HepG2 (cell line): Measurements from ENCODE around the gene RBBP5. TPM values are rescaled to one million over a fixed set of nuclear protein-coding genes. Genes with fewer than 3 reads are reported as not detected.

Experiments
- ATAC-seq: fragments of 200-7000 bp; cut with Tn5 transposase; 3 replicates; pipeline ENCODE4 v1.9.1; 2020; ENCODE audit warnings: mild to moderate bottlenecking, moderate library complexity
- BruUV-seq: library from RNA; stranded (reverse); fragments of 400-500 nt; replicated peaks from 2 replicates; lab custom pipeline; 2021; lab: Mats Ljungman, UMichigan
- CTCF ChIA-PET: fragments of 300-600 bp; formaldehyde crosslinking; extraction: SDS; loops from one replicate; lab custom pipeline; 2021; ENCODE audit warnings: low total read pairs, inconsistent platforms, low intra/inter-chr PET ratio; lab: Yijun Ruan, JAX
- POLR2A ChIA-PET: fragments of 350-600 bp; sonication (Branson Sonifier 250); formaldehyde crosslinking; loops from one replicate; lab custom pipeline; 2020; ENCODE audit warnings: antibody characterized with exemption, inconsistent platforms; lab: Yijun Ruan, JAX
- DNase-seq: peaks from one replicate; pipeline ENCODE4 v3.0.0-alpha.2; 2015; ENCODE audit warnings: low spot score
- FAIRE-seq: peaks from 3 replicates; lab custom pipeline; 2011; peaks lifted over from hg19 to GRCh38; lab: Jason Lieb, UNC
- H2AFZ ChIP-seq: one replicate; pipeline ENCODE4 v1.6.1; 2011; ENCODE audit warnings: low read length, inconsistent platforms
- H3K27ac ChIP-seq: fragments of 300-600 bp; 3 replicates; pipeline ENCODE4 v1.8.0; 2011; ENCODE audit warnings: mixed run types, mild to moderate bottlenecking, mixed read lengths, low read length, inconsistent platforms; ENCODE audit not compliant: insufficient read depth; ENCODE audit errors: extremely low read length
- H3K27me3 ChIP-seq, 2 experiments: fragments of 200-600 bp in 1 of 2; 2 replicates in 1 of 2; 3 replicates in 1 of 2; pipeline versions ENCODE4 v1.6.0 to v1.8.0; 2011; ENCODE audit warnings: low read length in 2 of 2, mild to moderate bottlenecking in 2 of 2, moderate library complexity in 2 of 2, inconsistent platforms in 1 of 2; ENCODE audit not compliant: insufficient read depth in 2 of 2, control insufficient read depth in 1 of 2
- H3K36me3 ChIP-seq, 2 experiments: fragments of 200-600 bp in 1 of 2; replicated peaks in 1 of 2; 2 replicates in 1 of 2; 3 replicates in 1 of 2; pipeline versions ENCODE4 v1.5.1 to v1.8.0; 2011; ENCODE audit warnings: low read length in 2 of 2, inconsistent platforms in 1 of 2; ENCODE audit not compliant: insufficient read depth in 2 of 2, control insufficient read depth in 1 of 2
- H3K4me1 ChIP-seq: 2 replicates; pipeline ENCODE4 v1.5.1; 2012; ENCODE audit warnings: low read length, inconsistent platforms; ENCODE audit not compliant: insufficient read depth
- H3K4me2 ChIP-seq: 2 replicates; pipeline ENCODE4 v1.6.0; 2011; ENCODE audit warnings: low read depth, low read length, inconsistent platforms
- H3K4me3 ChIP-seq, 3 experiments: fragments of 200-600 bp in 1 of 3; sonication (generic), shearing (Covaris generic) in 1 of 3; replicated peaks in 1 of 3; 2 replicates each; pipeline ENCODE4 v1.5.1; 2011 to 2016; ENCODE audit warnings: low read length in 3 of 3, inconsistent platforms in 2 of 3, low read depth in 2 of 3, mild to moderate bottlenecking in 2 of 3, control low read depth in 1 of 3, mixed read lengths in 1 of 3; ENCODE audit not compliant: insufficient read depth in 1 of 3
- H3K79me2 ChIP-seq: one replicate; pipeline ENCODE4 v1.6.1; 2011; ENCODE audit warnings: low read length, inconsistent platforms; ENCODE audit not compliant: insufficient read depth
- H3K9ac ChIP-seq: 2 replicates; pipeline ENCODE4 v1.6.0; 2011; ENCODE audit warnings: mild to moderate bottlenecking, low read depth, low read length, inconsistent platforms; ENCODE audit not compliant: insufficient read depth
- H3K9me3 ChIP-seq: 2 replicates; pipeline ENCODE4 v1.5.1; 2012; ENCODE audit warnings: mild to moderate bottlenecking, low read length
- H4K20me1 ChIP-seq: 2 replicates; pipeline ENCODE4 v1.6.0; 2011; ENCODE audit warnings: inconsistent platforms, mild to moderate bottlenecking, low read length, moderate library complexity; ENCODE audit not compliant: insufficient read depth
- KDM4B ChIP-seq: sonication (generic); formaldehyde crosslinking; IDR thresholded peaks from 2 replicates; pipeline ENCODE4 v1.4.0; 2020; ENCODE audit warnings: missing genetic modification reagents
- NFIC ChIP-seq: IDR thresholded peaks from 2 replicates; pipeline ENCODE4 v1.6.1; 2012; ENCODE audit warnings: mild to moderate bottlenecking, low read length, inconsistent platforms
- REXO4 ChIP-seq: sonication (generic); formaldehyde crosslinking; IDR thresholded peaks from 2 replicates; pipeline ENCODE4 v1.8.0; 2022; ENCODE audit warnings: missing genetic modification reagents, mild to moderate bottlenecking, borderline replicate concordance
- STAT5B ChIP-seq: sonication (generic); formaldehyde crosslinking; IDR thresholded peaks from 2 replicates; pipeline ENCODE4 v1.4.0; 2020; ENCODE audit warnings: missing genetic modification reagents
- ZNF33B ChIP-seq: sonication (generic); formaldehyde crosslinking; IDR thresholded peaks from 2 replicates; pipeline ENCODE4 v1.5.1; 2020; ENCODE audit warnings: mild to moderate bottlenecking, missing genetic modification reagents
- ZNF615 ChIP-seq: sonication (generic); formaldehyde crosslinking; IDR thresholded peaks from 2 replicates; pipeline ENCODE4 v1.5.0; 2020; ENCODE audit warnings: mild to moderate bottlenecking, missing genetic modification reagents, borderline replicate concordance
- ZNF772 ChIP-seq: sonication (generic); formaldehyde crosslinking; IDR thresholded peaks from 2 replicates; pipeline ENCODE4 v1.5.0; 2020; ENCODE audit warnings: mild to moderate bottlenecking, missing genetic modification reagents
- WGBS: methylation state at CpG from one replicate; pipeline ENCODE4 v1.1.6; 2017; ENCODE audit warnings: low lambda C conversion rate; 5-methylcytosine and 5-hydroxymethylcytosine counted together
- in situ Hi-C: cut with HindIII; loops from 2 replicates; pipeline ENCODE4 v1.10.0; 2017; ENCODE audit warnings: low pct_unique_long_range_greater_than_20kb; ENCODE audit not compliant: extremely low pct_ligation_motif_present
- intact Hi-C: fragments of 100-400 bp; cut with micrococcal nuclease; formaldehyde crosslinking; loops from one replicate; pipeline ENCODE4 v1.10.0; 2022; ENCODE audit not compliant: unreplicated experiment
- polyA plus RNA-seq, 8 experiments: library from polyadenylated mRNA; depleted of rRNA in 3 of 8; stranded (reverse) in 7 of 8; unstranded in 1 of 8; fragments of >200 nt; fragmentation: Illumina TruSeq in 4 of 8; extraction: Trizol in 4 of 8; gene quantifications; 2 replicates each; pipeline versions ENCODE4 v1.2.1 to v1.2.3, GENCODE V29; 2011 to 2016; ENCODE audit warnings: low read depth in 4 of 8, missing spikeins in 1 of 8, mixed read lengths in 1 of 8; ENCODE audit not compliant: insufficient read depth in 1 of 8
- total RNA-seq, 5 experiments: library from RNA; depleted of rRNA; stranded (reverse); fragments of >200 nt; fragmentation: Illumina TruSeq; extraction: Trizol; gene quantifications; 2 replicates each; pipeline ENCODE4 v1.2.3, GENCODE V29; 2016; ENCODE audit warnings: low read depth in 1 of 5
- TF ChIP-seq, protein P1 (sequence below): conservative IDR thresholded peaks from 2 replicates; pipeline ENCODE4 v1.6.1; 2018; ENCODE audit warnings: missing genetic modification reagents

RBBP5 gene
- total and polyA plus RNA-seq, 2 of the 13 experiments (the other 11 are each of a cell fraction or from before 2014, with no cell fraction given) = 6.6 to 17.1 TPM

GRCh38 chr1:205171369-205171768, 49.6 kb upstream of the RBBP5 start:
- Histone ChIP-seq H3K9ac (no peak overlapping the region), H3K27ac (no peak overlapping the region), H3K36me3 (peaks cover 8 to 23% of the 10 kb centered on the region in 2 experiments; a peak in 4 of 5 replicates), H3K27me3 (no peaks in the 10 kb centered on the region), H3K4me1 (no peaks in the 10 kb centered on the region), H3K4me2 (no peak overlapping the region), H3K79me2 (no peaks in the 10 kb centered on the region), H3K9me3 (no peaks in the 10 kb centered on the region), H3K4me3 (no peak overlapping the region), H4K20me1 (no peaks in the 10 kb centered on the region), H2AFZ (no peak overlapping the region)
- ChIA-PET POLR2A (no interaction called here), CTCF (no interaction called here)
- intact Hi-C loops (no loop called here), in situ Hi-C loops (no loop called here)
- no peak for ATAC-seq
- TF ChIP-seq NFIC (no peak), REXO4 (CRISPR knock-in tag) (no peak), ZNF33B (CRISPR knock-in tag) (no peak), STAT5B (no peak), KDM4B (CRISPR knock-in tag) (no peak), ZNF615 (CRISPR knock-in tag) (no peak), ZNF772 (no peak)
- TF ChIP-seq, protein P1, sequence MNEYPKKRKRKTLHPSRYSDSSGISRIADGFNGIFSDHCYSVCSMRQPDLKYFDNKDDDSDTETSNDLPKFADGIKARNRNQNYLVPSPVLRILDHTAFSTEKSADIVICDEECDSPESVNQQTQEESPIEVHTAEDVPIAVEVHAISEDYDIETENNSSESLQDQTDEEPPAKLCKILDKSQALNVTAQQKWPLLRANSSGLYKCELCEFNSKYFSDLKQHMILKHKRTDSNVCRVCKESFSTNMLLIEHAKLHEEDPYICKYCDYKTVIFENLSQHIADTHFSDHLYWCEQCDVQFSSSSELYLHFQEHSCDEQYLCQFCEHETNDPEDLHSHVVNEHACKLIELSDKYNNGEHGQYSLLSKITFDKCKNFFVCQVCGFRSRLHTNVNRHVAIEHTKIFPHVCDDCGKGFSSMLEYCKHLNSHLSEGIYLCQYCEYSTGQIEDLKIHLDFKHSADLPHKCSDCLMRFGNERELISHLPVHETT (CRISPR knock-in tag) = no peak
- FAIRE-seq = no peak
- 98% methylated on average over 5 of the region's 5 CpGs for WGBS
- no peak for DNase-seq
- no TSS peak for BruUV-seq
